ENCODE results near the gene KHSRP. TPM values are rescaled to one million over a fixed set of nuclear protein-coding genes. Genes with fewer than 3 reads are reported as not detected.

Gene KHSRP
- total RNA-seq, 1 experiment from 2014 or later = 373 TPM

DNA sequence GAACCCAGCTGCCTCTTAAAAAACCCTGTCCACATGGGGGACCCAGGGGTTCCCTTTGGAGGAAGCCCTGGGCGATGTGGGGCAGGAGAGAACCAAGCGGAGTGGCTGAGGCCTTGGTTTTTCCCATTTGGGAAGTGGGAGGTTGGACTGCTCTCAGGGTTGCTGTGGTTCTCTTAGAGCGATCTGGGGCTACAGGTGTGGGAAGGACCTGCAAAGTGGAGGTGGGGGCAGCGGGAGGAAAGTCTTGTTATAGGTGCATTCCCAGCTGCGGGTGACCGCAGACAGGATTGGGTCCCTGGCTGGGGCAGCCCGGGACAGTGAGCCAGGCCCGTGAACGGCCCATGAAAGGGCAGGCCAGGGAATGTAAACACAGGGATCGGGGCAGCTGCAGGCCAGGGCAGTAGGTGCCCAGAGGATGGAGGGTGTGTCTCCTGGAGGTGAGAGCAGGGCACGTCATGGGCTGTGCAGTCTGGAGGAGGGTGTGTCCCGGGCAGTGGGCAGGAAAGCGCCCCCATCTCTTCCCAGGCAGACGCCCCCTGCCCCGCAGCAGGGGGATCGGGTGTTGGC lies 34.2 kb upstream of the KHSRP start:
- Histone ChIP-seq H4K20me1 (ENCODE audit: low read length) (no peaks in the 10 kb centered on the region), H3K36me3 (ENCODE audit: low read depth, low read length) (peaks cover 24% of the 10 kb centered on the region), H3K9ac (ENCODE audit: low read length) (peak overlapping the region; percentile 39; the same call in 1 of the 2 replicates), H3K4me1 (ENCODE audit: insufficient read depth, low read length) (peaks cover 8% of the 10 kb centered on the region), H3K9me2 (replicated peaks; ENCODE audit: low read length) (no peaks in the 10 kb centered on the region), H3K4me3 (ENCODE audit: low read length) (peak overlapping the region; percentile 68), H3K79me2 (ENCODE audit: low read length) (no peaks in the 10 kb centered on the region), H2AFZ (ENCODE audit: low read length) (peak overlapping the region; percentile 75), H3K9me3 (ENCODE audit: low read length) (no peaks in the 10 kb centered on the region), H3K27ac (ENCODE audit: low read length) (no peak overlapping the region), H3K4me2 (ENCODE audit: low read length) (peak overlapping the region; percentile 97), H3F3A (ENCODE audit: low read length, unreplicated experiment) (no peaks in the 10 kb centered on the region), H3K27me3 (ENCODE audit: low read length) (no peaks in the 10 kb centered on the region)
- intact Hi-C loops (cut with micrococcal nuclease) = no loop called here
- no peak for ATAC-seq
- POLR2A ChIA-PET (ENCODE audit: unreplicated experiment) = no interaction called here
- TF ChIP-seq EZH2phosphoT487 (IDR thresholded peaks at IDR 0.05; ENCODE audit: borderline replicate concordance, low read length) (no peak), EZH2 (IDR thresholded peaks at IDR 0.05; ENCODE audit: low read length, unreplicated experiment) (no peak)
- TF ChIP-seq, protein P1, sequence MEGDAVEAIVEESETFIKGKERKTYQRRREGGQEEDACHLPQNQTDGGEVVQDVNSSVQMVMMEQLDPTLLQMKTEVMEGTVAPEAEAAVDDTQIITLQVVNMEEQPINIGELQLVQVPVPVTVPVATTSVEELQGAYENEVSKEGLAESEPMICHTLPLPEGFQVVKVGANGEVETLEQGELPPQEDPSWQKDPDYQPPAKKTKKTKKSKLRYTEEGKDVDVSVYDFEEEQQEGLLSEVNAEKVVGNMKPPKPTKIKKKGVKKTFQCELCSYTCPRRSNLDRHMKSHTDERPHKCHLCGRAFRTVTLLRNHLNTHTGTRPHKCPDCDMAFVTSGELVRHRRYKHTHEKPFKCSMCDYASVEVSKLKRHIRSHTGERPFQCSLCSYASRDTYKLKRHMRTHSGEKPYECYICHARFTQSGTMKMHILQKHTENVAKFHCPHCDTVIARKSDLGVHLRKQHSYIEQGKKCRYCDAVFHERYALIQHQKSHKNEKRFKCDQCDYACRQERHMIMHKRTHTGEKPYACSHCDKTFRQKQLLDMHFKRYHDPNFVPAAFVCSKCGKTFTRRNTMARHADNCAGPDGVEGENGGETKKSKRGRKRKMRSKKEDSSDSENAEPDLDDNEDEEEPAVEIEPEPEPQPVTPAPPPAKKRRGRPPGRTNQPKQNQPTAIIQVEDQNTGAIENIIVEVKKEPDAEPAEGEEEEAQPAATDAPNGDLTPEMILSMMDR (conservative IDR thresholded peaks at IDR 0.05; ENCODE audit: low read depth, low read length) = no peak
- TSS peak; percentile 33 for BruUV-seq (replicated peaks)
- DNase-seq = peak; percentile 14
- CTCF ChIA-PET = no interaction called here

DNA sequence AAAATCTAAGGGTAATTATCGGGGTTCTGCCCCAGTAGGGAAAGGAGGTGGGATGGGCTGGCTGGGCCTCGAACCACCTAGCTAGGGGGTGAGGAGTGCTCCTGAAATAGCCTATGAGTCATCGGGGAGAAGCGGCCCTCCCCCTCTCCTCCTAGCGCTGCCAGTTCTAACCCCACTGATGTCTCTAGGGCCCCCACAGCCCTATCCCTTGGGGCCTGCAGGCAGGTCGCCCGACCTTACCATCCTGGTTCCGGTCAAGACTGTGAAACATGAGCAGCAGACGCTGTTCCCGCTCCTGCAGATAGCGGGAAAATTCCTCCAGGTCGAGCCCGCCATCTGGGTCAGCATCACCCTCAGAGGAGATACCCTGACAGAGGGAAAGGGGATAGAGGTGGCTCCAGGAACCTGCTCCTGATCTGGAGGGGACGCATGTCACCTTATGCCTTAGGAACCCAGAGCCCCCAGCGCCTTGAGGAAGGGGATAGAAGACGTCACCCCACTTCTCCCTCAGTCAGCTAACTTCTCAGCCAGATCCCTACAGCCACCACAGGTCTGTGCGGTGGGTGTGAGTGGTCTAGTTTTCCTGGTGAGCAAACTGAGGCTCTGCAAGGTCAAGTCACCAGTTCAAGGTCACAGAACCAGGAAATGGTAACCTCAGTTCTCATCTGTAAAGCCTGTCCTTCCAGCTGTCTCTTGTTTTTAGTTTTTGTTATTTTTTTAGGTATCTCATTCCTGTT lies 33.5 kb upstream of the KHSRP start:
- Histone ChIP-seq H3K4me3 (ENCODE audit: low read length) (peak overlapping the region; percentile 68; the same call in 1 of the 2 replicates), H3K36me3 (ENCODE audit: low read depth, low read length) (peaks cover 26% of the 10 kb centered on the region), H3K9ac (ENCODE audit: low read length) (no peak overlapping the region), H3K4me2 (ENCODE audit: low read length) (peak overlapping the region; percentile 97; the same call in 1 of the 2 replicates), H3K4me1 (ENCODE audit: insufficient read depth, low read length) (peaks cover 8% of the 10 kb centered on the region), H3K27me3 (ENCODE audit: low read length) (no peaks in the 10 kb centered on the region), H4K20me1 (ENCODE audit: low read length) (no peaks in the 10 kb centered on the region), H3F3A (ENCODE audit: low read length, unreplicated experiment) (no peaks in the 10 kb centered on the region), H3K27ac (ENCODE audit: low read length) (no peak overlapping the region), H2AFZ (ENCODE audit: low read length) (no peak overlapping the region), H3K9me2 (replicated peaks; ENCODE audit: low read length) (no peaks in the 10 kb centered on the region), H3K9me3 (ENCODE audit: low read length) (no peaks in the 10 kb centered on the region), H3K79me2 (ENCODE audit: low read length) (no peaks in the 10 kb centered on the region)
- no TSS peak for BruUV-seq (replicated peaks)
- POLR2A ChIA-PET (ENCODE audit: unreplicated experiment) = no interaction called here
- CTCF ChIA-PET = no interaction called here
- intact Hi-C loops (cut with micrococcal nuclease) = no loop called here
- ATAC-seq (no peak), DNase-seq (no peak)
- TF ChIP-seq EZH2 (IDR thresholded peaks at IDR 0.05; ENCODE audit: low read length, unreplicated experiment) (no peak), EZH2phosphoT487 (IDR thresholded peaks at IDR 0.05; ENCODE audit: borderline replicate concordance, low read length) (no peak)
- TF ChIP-seq, protein P1 (conservative IDR thresholded peaks at IDR 0.05; ENCODE audit: low read depth, low read length) = no peak

DNA sequence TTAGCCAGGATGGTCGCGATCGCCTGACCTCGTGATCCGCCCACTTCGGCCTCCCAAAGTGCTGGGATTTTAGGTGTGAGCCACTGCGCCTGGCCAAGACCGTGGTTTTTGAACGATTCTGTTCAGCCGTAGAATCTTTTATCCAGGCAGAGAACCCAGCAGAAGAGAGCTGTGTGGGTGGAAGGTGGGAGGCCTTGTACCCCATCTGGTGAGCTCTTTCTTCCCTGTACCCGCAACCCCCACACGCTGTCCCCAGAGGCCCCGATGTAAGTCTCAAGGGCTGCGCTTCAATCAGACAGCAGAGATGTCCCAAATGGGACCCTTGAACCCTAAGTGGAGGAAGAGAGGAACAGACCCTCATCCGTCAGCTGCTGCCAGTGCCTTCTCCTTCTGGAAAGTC lies 31.3 kb upstream of the KHSRP start:
- ChIA-PET CTCF (no interaction called here), POLR2A (ENCODE audit: unreplicated experiment) (no interaction called here)
- no peak for DNase-seq
- Histone ChIP-seq H3K9me2 (replicated peaks; ENCODE audit: low read length) (no peaks in the 10 kb centered on the region), H3K9me3 (ENCODE audit: low read length) (no peaks in the 10 kb centered on the region), H3K4me1 (ENCODE audit: insufficient read depth, low read length) (peaks cover 8% of the 10 kb centered on the region), H3K4me3 (ENCODE audit: low read length) (no peak overlapping the region), H3K79me2 (ENCODE audit: low read length) (no peaks in the 10 kb centered on the region), H3K4me2 (ENCODE audit: low read length) (no peak overlapping the region), H3K36me3 (ENCODE audit: low read depth, low read length) (peaks cover 26% of the 10 kb centered on the region), H3F3A (ENCODE audit: low read length, unreplicated experiment) (no peaks in the 10 kb centered on the region), H3K9ac (ENCODE audit: low read length) (no peak overlapping the region), H4K20me1 (ENCODE audit: low read length) (no peaks in the 10 kb centered on the region), H3K27me3 (ENCODE audit: low read length) (no peaks in the 10 kb centered on the region), H3K27ac (ENCODE audit: low read length) (no peak overlapping the region), H2AFZ (ENCODE audit: low read length) (no peak overlapping the region)
- no peak for ATAC-seq
- BruUV-seq (replicated peaks) = no TSS peak
- intact Hi-C loops (cut with micrococcal nuclease) = no loop called here
- TF ChIP-seq, protein P1 (conservative IDR thresholded peaks at IDR 0.05; ENCODE audit: low read depth, low read length) = no peak
- TF ChIP-seq EZH2phosphoT487 (IDR thresholded peaks at IDR 0.05; ENCODE audit: borderline replicate concordance, low read length) (no peak), EZH2 (IDR thresholded peaks at IDR 0.05; ENCODE audit: low read length, unreplicated experiment) (no peak)
